Lower lobe of right lung (tissue), 2 donors: ENCODE data around the gene SEC24C. TPM values are rescaled to one million over a fixed set of nuclear protein-coding genes. Genes with fewer than 3 reads are reported as not detected.
A peak's percentile ranks its signal among the peaks of the same experiment; 100 is the strongest.
"Not testable (repeated sequence)": the region's sequence is repeated elsewhere in the genome, so short reads cannot be mapped to it uniquely, and the experiment has no call there.

ENCODE experiments used
- ATAC-seq, 2 donors: fragments of 200-7000 bp; cut with Tn5 transposase; one replicate each; pipeline ENCODE4 v1.9.1; 2020 to 2022; ENCODE audit warnings: mild to moderate bottlenecking in 2 of 2, moderate library complexity in 2 of 2
- DNase-seq: peaks from one replicate; pipeline ENCODE4 v3.0.0-alpha.2; 2020
- H3K27ac ChIP-seq: fragments of 200-600 bp; one replicate; pipeline ENCODE4 v1.8.0; 2022
- H3K27me3 ChIP-seq: fragments of 200-600 bp; one replicate; pipeline ENCODE4 v1.8.0; 2022; ENCODE audit warnings: low read depth
- H3K36me3 ChIP-seq: fragments of 200-600 bp; one replicate; pipeline ENCODE4 v1.8.0; 2022; ENCODE audit warnings: mild to moderate bottlenecking
- H3K4me1 ChIP-seq: fragments of 200-600 bp; one replicate; pipeline ENCODE4 v1.8.0; 2022
- H3K4me3 ChIP-seq: fragments of 200-600 bp; one replicate; pipeline ENCODE4 v1.8.0; 2022; ENCODE audit warnings: mild to moderate bottlenecking
- H3K9me3 ChIP-seq: fragments of 200-600 bp; one replicate; pipeline ENCODE4 v1.8.0; 2022
- CTCF ChIP-seq: fragments of 200-600 bp; IDR thresholded peaks from one replicate; pipeline ENCODE4 v1.8.0; 2022; ENCODE audit warnings: antibody characterized with exemption, mild to moderate bottlenecking
- intact Hi-C: fragments of 100-400 bp; cut with DNase I; formaldehyde crosslinking; loops from one replicate; pipeline ENCODE4 v1.11.0; 2022
- total RNA-seq: library from RNA; stranded (reverse); fragmentation: NEBNext Ultra II Directional; extraction: Animal tissue kit (Norgen Biotek cat#: 25700); gene quantifications from one replicate; pipeline ENCODE4 v1.2.1, GENCODE V29; 2021
- donor health status: DM: no; HTN: yes; CAD: no; lungs with severe emphysema.

Gene SEC24C
- total RNA-seq, 1 donor from 2014 or later: 71.4 TPM

DNA sequence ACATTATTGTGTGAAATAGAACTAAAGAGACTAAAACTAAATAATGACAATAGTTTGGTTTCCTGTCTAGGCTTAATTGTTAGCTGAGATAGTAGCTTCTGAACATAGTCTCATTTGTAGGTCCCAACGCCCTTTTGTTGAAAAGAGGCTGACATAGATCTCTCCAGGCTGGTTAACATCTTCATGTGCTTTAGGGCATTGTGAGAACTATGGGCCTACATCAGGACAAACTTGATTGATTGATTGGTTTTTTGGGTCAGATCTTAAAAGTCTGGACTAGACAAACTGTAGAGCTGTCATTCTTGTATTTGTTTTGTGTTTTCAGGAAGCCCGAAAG lies 38.5 kb downstream of the SEC24C start:
- Histone ChIP-seq H3K9me3 (no peaks in the 10 kb centered on the region), H3K4me3 (peak overlapping the region; percentile 95), H3K36me3 (peaks cover 32% of the 10 kb centered on the region), H3K4me1 (peaks cover 56% of the 10 kb centered on the region), H3K27me3 (no peaks in the 10 kb centered on the region), H3K27ac (peak overlapping the region; percentile 92)
- ATAC-seq (no peak), DNase-seq (no peak)
- no peak for TF ChIP-seq CTCF
- intact Hi-C loops: no loop called here

- ATAC-seq (peak; percentile 93), DNase-seq (peak; percentile 92)
- Histone ChIP-seq H3K36me3 (peaks cover 28% of the 10 kb centered on the region), H3K4me1 (peaks cover 54% of the 10 kb centered on the region), H3K9me3 (no peaks in the 10 kb centered on the region), H3K27ac (peak within 1 kb of the TSS; percentile 90), H3K4me3 (peak within 1 kb of the TSS; percentile 67), H3K27me3 (no peaks in the 10 kb centered on the region)
- intact Hi-C loops: no loop called here
- peak; percentile 11 for TF ChIP-seq CTCF
Measured at GRCh38 chr10:73785211-73785720, 41.1 kb downstream of the SEC24C start, which contains the start of gene ZSWIM8. TSS of gene ZSWIM8 (plus strand) at chr10:73785606. CDS start at chr10:73785879, 273 bp downstream.

DNA sequence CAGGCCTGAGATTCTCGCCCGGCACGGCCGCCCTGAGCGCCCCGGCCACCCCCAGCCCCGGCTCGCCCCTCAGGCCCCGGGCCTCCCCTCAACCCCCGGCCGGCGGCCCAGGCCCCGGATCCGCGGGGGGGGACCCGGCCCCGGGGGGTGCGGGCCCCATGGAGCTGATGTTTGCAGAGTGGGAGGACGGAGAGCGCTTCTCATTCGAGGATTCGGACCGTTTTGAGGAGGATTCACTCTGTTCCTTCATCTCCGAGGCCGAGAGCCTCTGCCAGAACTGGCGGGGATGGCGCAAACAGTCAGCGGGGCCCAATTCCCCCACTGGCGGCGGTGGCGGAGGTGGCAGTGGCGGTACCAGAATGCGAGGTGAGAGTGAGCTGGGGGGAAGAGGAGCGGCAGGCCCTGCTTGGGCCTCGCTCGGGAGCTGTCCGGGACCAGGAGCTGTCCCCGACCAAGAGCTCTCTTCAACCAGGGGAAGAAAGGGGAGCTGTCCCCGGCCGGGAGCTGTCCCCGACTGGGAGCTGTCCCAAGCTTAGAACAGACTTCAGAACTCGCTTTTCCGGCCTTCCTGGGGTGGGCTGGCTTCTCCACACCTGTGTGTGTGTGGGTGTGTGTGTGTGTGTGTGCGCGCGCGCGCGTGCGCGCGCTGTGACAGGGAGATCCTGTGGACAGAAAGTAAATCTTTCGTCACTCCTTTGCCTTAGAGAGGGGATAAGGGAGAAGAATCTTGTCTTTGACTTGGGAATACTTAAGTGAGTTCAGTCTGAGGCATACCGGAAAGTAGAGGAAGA lies 41.7 kb downstream of the SEC24C start:
- no peaks in the 10 kb centered on the region for H3K27me3 ChIP-seq
- H3K9me3 ChIP-seq: no peaks in the 10 kb centered on the region
- ATAC-seq: peak; percentile 63
- peak overlapping the region; percentile 67 for H3K4me3 ChIP-seq
- no peak for TF ChIP-seq CTCF
- H3K4me1 ChIP-seq: peaks cover 48% of the 10 kb centered on the region
- H3K27ac ChIP-seq: peak overlapping the region; percentile 90
- intact Hi-C loops: no loop called here
- peaks cover 34% of the 10 kb centered on the region for H3K36me3 ChIP-seq
- DNase-seq: peak; percentile 73

DNA sequence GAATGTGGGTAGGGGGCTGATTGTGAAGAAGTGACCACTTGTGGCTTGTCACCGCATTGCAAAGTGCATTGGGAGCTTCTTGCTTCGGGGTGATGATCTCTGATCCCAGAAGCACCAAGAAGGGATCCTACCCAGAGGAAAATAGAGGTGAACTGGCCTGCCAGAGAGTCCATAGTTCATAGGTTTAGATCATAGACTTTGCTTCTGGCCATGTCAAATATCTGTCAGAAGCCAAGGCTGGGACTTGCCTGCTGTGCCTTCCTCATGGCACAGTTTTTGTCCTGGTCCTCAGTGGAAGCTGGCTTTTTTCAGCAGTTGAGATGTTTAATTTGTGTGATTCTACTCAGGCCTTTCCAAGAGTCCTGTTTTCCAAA lies 42.3 kb downstream of the SEC24C start:
- peak overlapping the region; percentile 90 for H3K27ac ChIP-seq
- no peak for ATAC-seq
- H3K36me3 ChIP-seq: peaks cover 40% of the 10 kb centered on the region
- peaks cover 44% of the 10 kb centered on the region for H3K4me1 ChIP-seq
- no peaks in the 10 kb centered on the region for H3K27me3 ChIP-seq
- no peak for DNase-seq
- no peak for TF ChIP-seq CTCF
- H3K4me3 ChIP-seq: peak overlapping the region; percentile 67
- H3K9me3 ChIP-seq: no peaks in the 10 kb centered on the region
- intact Hi-C loops: no loop called here

GRCh38 chr10:73787031-73787800 lies 43.0 kb downstream of the SEC24C start:
- intact Hi-C loops, H3K27me3 ChIP-seq, H3K9me3 ChIP-seq, DNase-seq, ATAC-seq: not testable (repeated sequence)
- Histone ChIP-seq H3K4me3 (peak overlapping the region; percentile 67), H3K36me3 (peaks cover 47% of the 10 kb centered on the region), H3K4me1 (peaks cover 44% of the 10 kb centered on the region), H3K27ac (peak overlapping the region; percentile 90)
